Measurements from ENCODE around the gene TNFRSF4.

DNA sequence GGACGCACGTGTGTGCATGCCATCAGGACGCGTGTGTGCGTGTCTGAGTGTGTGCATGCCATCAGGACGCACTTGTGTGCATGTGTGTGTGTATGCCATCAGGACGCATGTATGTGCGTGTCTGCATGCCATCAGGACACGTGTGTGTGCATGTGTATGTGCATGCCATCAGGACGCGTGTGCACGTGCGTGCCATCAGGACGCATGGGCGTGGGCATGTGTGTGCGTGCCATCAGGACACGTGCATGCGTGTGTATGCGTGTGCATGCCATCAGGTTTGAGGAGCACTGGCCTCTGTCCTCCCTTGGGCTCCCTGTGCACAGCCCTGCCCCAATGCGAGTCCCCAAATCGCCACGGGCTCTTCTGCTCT, 45.2 kb upstream of the TNFRSF4 start:
- TF ChIP-seq, protein P1, sequence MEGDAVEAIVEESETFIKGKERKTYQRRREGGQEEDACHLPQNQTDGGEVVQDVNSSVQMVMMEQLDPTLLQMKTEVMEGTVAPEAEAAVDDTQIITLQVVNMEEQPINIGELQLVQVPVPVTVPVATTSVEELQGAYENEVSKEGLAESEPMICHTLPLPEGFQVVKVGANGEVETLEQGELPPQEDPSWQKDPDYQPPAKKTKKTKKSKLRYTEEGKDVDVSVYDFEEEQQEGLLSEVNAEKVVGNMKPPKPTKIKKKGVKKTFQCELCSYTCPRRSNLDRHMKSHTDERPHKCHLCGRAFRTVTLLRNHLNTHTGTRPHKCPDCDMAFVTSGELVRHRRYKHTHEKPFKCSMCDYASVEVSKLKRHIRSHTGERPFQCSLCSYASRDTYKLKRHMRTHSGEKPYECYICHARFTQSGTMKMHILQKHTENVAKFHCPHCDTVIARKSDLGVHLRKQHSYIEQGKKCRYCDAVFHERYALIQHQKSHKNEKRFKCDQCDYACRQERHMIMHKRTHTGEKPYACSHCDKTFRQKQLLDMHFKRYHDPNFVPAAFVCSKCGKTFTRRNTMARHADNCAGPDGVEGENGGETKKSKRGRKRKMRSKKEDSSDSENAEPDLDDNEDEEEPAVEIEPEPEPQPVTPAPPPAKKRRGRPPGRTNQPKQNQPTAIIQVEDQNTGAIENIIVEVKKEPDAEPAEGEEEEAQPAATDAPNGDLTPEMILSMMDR (conservative IDR thresholded peaks at IDR 0.05 in 1 of 2, IDR thresholded peaks at IDR 0.05 in 1 of 2; ENCODE audit: extremely low read depth in 1 of 2, insufficient read depth in 1 of 2, low read depth in 1 of 2, low read length in 2 of 2) = no peak
- TF ChIP-seq EZH2 (IDR thresholded peaks at IDR 0.05; ENCODE audit: borderline replicate concordance, low read length) = no peak
